ENCODE data around the gene PEX5L. TPM values are rescaled to one million over a fixed set of nuclear protein-coding genes. Genes with fewer than 3 reads are reported as not detected.

Gene PEX5L
- total RNA-seq, 1 experiment from 2014 or later: 3.2 TPM

DNA sequence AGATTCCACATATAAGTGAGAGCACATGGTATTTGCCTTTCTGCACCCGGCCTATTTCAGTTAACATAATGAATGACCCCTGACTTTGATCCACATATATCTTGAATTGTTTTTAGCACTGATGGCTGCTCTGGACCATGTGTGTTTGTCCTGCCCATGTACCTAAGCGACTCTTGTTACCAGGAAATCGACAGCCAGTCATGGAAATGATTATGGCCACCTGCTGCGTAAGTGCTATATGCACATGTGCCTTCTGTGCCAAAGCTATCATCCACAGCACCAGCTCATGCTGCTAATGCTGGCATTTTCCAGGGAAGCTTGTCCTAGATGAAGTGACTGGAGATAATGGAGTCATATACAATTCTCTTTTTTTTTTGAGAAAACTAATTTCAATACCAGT, 103.7 kb downstream of the PEX5L start (continued):
- TF ChIP-seq, protein P1, sequence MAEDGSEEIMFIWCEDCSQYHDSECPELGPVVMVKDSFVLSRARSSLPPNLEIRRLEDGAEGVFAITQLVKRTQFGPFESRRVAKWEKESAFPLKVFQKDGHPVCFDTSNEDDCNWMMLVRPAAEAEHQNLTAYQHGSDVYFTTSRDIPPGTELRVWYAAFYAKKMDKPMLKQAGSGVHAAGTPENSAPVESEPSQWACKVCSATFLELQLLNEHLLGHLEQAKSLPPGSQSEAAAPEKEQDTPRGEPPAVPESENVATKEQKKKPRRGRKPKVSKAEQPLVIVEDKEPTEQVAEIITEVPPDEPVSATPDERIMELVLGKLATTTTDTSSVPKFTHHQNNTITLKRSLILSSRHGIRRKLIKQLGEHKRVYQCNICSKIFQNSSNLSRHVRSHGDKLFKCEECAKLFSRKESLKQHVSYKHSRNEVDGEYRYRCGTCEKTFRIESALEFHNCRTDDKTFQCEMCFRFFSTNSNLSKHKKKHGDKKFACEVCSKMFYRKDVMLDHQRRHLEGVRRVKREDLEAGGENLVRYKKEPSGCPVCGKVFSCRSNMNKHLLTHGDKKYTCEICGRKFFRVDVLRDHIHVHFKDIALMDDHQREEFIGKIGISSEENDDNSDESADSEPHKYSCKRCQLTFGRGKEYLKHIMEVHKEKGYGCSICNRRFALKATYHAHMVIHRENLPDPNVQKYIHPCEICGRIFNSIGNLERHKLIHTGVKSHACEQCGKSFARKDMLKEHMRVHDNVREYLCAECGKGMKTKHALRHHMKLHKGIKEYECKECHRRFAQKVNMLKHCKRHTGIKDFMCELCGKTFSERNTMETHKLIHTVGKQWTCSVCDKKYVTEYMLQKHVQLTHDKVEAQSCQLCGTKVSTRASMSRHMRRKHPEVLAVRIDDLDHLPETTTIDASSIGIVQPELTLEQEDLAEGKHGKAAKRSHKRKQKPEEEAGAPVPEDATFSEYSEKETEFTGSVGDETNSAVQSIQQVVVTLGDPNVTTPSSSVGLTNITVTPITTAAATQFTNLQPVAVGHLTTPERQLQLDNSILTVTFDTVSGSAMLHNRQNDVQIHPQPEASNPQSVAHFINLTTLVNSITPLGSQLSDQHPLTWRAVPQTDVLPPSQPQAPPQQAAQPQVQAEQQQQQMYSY (CRISPR knock-in tag; IDR thresholded peaks at IDR 0.05): no peak
- no peak for TF ChIP-seq MYBL2 (CRISPR knock-in tag; IDR thresholded peaks at IDR 0.05)
- no peak for TF ChIP-seq FOXK1 (CRISPR knock-in tag; IDR thresholded peaks at IDR 0.05)
- TF ChIP-seq, protein P2, sequence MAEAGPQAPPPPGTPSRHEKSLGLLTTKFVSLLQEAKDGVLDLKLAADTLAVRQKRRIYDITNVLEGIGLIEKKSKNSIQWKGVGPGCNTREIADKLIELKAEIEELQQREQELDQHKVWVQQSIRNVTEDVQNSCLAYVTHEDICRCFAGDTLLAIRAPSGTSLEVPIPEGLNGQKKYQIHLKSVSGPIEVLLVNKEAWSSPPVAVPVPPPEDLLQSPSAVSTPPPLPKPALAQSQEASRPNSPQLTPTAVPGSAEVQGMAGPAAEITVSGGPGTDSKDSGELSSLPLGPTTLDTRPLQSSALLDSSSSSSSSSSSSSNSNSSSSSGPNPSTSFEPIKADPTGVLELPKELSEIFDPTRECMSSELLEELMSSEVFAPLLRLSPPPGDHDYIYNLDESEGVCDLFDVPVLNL (CRISPR knock-in tag; IDR thresholded peaks at IDR 0.05; ENCODE audit: borderline replicate concordance, low read depth): no peak
- TF ChIP-seq KAT7 (CRISPR knock-in tag; IDR thresholded peaks at IDR 0.05; ENCODE audit: borderline replicate concordance): no peak
- TF ChIP-seq, protein P3, sequence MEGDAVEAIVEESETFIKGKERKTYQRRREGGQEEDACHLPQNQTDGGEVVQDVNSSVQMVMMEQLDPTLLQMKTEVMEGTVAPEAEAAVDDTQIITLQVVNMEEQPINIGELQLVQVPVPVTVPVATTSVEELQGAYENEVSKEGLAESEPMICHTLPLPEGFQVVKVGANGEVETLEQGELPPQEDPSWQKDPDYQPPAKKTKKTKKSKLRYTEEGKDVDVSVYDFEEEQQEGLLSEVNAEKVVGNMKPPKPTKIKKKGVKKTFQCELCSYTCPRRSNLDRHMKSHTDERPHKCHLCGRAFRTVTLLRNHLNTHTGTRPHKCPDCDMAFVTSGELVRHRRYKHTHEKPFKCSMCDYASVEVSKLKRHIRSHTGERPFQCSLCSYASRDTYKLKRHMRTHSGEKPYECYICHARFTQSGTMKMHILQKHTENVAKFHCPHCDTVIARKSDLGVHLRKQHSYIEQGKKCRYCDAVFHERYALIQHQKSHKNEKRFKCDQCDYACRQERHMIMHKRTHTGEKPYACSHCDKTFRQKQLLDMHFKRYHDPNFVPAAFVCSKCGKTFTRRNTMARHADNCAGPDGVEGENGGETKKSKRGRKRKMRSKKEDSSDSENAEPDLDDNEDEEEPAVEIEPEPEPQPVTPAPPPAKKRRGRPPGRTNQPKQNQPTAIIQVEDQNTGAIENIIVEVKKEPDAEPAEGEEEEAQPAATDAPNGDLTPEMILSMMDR (IDR thresholded peaks at IDR 0.05): no peak
- no peak for TF ChIP-seq ZNF396 (CRISPR knock-in tag; IDR thresholded peaks at IDR 0.05; ENCODE audit: borderline replicate concordance)
- TF ChIP-seq, protein P4, sequence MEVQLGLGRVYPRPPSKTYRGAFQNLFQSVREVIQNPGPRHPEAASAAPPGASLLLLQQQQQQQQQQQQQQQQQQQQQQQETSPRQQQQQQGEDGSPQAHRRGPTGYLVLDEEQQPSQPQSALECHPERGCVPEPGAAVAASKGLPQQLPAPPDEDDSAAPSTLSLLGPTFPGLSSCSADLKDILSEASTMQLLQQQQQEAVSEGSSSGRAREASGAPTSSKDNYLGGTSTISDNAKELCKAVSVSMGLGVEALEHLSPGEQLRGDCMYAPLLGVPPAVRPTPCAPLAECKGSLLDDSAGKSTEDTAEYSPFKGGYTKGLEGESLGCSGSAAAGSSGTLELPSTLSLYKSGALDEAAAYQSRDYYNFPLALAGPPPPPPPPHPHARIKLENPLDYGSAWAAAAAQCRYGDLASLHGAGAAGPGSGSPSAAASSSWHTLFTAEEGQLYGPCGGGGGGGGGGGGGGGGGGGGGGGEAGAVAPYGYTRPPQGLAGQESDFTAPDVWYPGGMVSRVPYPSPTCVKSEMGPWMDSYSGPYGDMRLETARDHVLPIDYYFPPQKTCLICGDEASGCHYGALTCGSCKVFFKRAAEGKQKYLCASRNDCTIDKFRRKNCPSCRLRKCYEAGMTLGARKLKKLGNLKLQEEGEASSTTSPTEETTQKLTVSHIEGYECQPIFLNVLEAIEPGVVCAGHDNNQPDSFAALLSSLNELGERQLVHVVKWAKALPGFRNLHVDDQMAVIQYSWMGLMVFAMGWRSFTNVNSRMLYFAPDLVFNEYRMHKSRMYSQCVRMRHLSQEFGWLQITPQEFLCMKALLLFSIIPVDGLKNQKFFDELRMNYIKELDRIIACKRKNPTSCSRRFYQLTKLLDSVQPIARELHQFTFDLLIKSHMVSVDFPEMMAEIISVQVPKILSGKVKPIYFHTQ (CRISPR knock-in tag; IDR thresholded peaks at IDR 0.05): no peak

DNA sequence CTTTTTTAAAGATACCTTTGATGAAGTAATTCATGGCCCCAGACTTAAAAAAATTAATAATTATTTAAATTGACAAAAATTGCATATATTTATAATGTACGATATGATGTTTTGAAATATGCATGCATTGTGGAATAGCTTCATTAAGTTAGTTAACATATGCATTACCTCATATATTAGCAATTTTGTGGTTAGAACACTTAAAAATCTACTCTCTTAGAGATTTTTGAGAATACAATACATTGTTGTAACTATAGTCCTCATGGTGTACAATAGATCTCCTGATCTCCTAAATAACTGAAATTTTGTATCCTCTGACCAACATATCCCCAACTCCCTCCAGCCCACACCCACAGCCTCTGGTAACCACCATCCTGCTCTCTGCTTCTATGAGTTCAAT, 104.1 kb downstream of the PEX5L start:
- CTCF ChIA-PET: no interaction called here
- Mint-ChIP-seq H3K9me3 (peaks cover 11% of the 10 kb centered on the region), H3K36me3 (no peaks in the 10 kb centered on the region), H3K27me3 (ENCODE audit: low read depth) (no peaks in the 10 kb centered on the region), H3K27ac (no peak overlapping the region), H3K4me1 (peaks cover 20% of the 10 kb centered on the region), H3K4me3 (no peak overlapping the region)
- no peak for ATAC-seq
- DNase-seq (ENCODE audit: low spot score): no peak
- POLR2A ChIA-PET: no interaction called here
- TF ChIP-seq FOXK1 (CRISPR knock-in tag; IDR thresholded peaks at IDR 0.05) (no peak), CREB1 (CRISPR knock-in tag; IDR thresholded peaks at IDR 0.05) (no peak), NFATC4 (CRISPR knock-in tag; IDR thresholded peaks at IDR 0.05) (no peak), FOXJ3 (CRISPR knock-in tag; IDR thresholded peaks at IDR 0.05; ENCODE audit: borderline replicate concordance) (no peak), NFYB (CRISPR knock-in tag; conservative IDR thresholded peaks at IDR 0.05; ENCODE audit: low read depth) (no peak), ZNF671 (CRISPR knock-in tag; IDR thresholded peaks at IDR 0.05) (no peak), TEAD1 (CRISPR knock-in tag; IDR thresholded peaks at IDR 0.05) (no peak), TP53 (CRISPR knock-in tag; IDR thresholded peaks at IDR 0.05) (no peak)
- TF ChIP-seq, protein P5, sequence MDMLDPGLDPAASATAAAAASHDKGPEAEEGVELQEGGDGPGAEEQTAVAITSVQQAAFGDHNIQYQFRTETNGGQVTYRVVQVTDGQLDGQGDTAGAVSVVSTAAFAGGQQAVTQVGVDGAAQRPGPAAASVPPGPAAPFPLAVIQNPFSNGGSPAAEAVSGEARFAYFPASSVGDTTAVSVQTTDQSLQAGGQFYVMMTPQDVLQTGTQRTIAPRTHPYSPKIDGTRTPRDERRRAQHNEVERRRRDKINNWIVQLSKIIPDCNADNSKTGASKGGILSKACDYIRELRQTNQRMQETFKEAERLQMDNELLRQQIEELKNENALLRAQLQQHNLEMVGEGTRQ (CRISPR knock-in tag; IDR thresholded peaks at IDR 0.05): no peak
- TF ChIP-seq, protein P4 (CRISPR knock-in tag; IDR thresholded peaks at IDR 0.05): no peak
- TF ChIP-seq, protein P2 (CRISPR knock-in tag; IDR thresholded peaks at IDR 0.05; ENCODE audit: borderline replicate concordance, low read depth): no peak
- TF ChIP-seq, protein P6, sequence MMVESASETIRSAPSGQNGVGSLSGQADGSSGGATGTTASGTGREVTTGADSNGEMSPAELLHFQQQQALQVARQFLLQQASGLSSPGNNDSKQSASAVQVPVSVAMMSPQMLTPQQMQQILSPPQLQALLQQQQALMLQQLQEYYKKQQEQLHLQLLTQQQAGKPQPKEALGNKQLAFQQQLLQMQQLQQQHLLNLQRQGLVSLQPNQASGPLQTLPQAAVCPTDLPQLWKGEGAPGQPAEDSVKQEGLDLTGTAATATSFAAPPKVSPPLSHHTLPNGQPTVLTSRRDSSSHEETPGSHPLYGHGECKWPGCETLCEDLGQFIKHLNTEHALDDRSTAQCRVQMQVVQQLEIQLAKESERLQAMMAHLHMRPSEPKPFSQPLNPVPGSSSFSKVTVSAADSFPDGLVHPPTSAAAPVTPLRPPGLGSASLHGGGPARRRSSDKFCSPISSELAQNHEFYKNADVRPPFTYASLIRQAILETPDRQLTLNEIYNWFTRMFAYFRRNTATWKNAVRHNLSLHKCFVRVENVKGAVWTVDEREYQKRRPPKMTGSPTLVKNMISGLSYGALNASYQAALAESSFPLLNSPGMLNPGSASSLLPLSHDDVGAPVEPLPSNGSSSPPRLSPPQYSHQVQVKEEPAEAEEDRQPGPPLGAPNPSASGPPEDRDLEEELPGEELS (CRISPR knock-in tag; IDR thresholded peaks at IDR 0.05): no peak

Measured in WTC11 (cell line).